ENCODE results near the gene MYO7A.
A peak's percentile ranks its signal among the peaks of the same experiment; 100 is the strongest.

Gene MYO7A

DNA sequence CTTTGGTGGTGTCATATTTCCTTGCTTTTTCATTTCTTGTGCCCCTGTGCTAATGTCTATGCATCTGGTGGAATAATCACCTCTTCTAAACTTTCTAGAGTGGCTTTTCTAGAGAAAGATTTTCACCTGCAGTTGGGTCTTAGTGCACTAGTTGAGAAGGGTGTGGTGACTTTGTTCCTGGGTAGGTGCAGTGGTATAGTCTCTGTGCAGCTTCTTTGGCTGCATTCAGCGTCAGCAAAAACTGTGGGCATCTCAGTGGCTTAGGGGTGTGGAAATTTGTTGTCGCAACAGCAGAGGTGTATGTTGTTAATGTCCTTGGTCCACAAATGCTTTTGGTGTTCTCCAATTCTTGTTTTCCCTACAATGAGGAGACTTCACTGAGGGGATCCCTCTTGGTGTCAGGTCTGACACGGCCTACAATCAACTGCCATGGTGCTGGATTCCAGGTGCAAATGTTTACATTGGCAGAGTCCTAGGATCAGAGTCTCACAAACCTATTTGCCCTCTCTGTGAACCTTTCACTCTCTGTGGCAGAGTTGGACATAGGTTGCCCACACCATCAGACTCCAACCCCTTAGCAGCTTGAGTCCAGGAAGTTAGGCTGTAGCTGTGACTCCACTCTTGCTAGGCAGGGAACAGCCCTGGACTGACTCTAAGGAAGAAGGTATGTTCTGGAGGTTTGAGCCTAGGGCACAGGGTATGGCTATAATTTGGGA lies 124.7 kb downstream of the MYO7A start:
- TF ChIP-seq, protein P1, sequence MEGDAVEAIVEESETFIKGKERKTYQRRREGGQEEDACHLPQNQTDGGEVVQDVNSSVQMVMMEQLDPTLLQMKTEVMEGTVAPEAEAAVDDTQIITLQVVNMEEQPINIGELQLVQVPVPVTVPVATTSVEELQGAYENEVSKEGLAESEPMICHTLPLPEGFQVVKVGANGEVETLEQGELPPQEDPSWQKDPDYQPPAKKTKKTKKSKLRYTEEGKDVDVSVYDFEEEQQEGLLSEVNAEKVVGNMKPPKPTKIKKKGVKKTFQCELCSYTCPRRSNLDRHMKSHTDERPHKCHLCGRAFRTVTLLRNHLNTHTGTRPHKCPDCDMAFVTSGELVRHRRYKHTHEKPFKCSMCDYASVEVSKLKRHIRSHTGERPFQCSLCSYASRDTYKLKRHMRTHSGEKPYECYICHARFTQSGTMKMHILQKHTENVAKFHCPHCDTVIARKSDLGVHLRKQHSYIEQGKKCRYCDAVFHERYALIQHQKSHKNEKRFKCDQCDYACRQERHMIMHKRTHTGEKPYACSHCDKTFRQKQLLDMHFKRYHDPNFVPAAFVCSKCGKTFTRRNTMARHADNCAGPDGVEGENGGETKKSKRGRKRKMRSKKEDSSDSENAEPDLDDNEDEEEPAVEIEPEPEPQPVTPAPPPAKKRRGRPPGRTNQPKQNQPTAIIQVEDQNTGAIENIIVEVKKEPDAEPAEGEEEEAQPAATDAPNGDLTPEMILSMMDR (conservative IDR thresholded peaks at IDR 0.05; ENCODE audit: low read length): no peak
- no peak for DNase-seq (ENCODE audit: low read depth)
- no peak overlapping the region for H3K4me3 ChIP-seq (ENCODE audit: low read length)

DNA sequence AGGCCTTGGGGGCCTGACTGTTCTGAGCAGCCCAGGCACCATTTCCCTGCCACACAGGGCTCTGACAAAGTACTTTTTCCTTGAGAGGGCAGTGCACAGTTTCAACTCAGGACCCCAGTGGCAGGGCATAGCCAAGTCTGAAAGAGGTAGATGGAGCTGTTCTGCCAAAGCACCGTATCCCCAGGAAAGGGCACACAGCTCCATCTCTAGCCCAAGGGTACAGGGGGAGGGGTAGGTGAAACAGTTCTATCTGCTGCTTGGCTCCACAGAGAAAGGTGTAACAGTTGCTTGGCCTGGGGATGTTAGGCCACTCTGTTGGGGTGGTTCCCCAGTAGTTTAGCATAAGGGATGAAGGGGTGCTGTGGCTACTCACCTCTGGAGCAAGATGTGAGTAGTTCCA lies 125.6 kb downstream of the MYO7A start:
- no peak for DNase-seq (ENCODE audit: low read depth)
- TF ChIP-seq, protein P1 (conservative IDR thresholded peaks at IDR 0.05; ENCODE audit: low read length): no peak
- H3K4me3 ChIP-seq (ENCODE audit: low read length): no peak overlapping the region

DNA sequence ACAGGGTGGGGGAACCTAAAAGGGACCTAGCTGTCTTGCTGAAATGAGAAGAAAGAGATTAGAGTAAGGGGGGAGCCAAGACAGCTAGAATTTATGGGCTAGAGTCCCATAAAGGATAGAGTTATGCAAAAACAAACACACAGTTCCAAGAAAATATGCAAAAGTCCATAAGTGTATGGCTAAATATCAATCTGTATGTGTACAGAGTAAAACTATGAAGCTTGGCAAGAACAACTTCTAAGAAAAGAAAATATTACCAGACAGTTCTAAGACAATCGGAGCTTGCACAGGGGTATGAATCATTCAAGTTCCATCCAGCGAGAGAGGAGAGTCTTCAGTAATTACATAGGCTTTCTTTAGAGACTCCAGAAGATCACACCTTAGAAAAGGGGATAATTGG lies 131.6 kb downstream of the MYO7A start:
- H3K4me3 ChIP-seq (ENCODE audit: low read length): no peak overlapping the region
- DNase-seq (ENCODE audit: low read depth): peak; percentile 27
- TF ChIP-seq, protein P1 (conservative IDR thresholded peaks at IDR 0.05; ENCODE audit: low read length): no peak

DNA sequence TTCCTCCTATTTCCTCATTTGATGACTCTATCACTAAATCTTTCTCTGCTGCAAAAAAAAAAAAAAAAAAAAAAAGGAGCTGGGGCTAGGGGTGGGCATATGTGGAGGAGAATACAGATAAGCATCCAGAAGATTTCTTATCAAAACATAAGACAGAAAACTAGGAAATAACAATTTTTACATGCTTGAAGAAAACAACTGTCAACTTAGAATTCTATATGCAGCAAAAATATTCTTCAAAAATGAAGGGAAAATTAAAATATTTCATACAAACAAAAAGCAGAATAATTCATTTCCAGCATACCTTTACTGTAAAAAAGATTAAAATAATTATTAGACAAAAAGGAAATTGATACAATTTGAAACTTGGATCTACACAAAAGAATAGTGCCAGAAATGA lies 134.8 kb downstream of the MYO7A start:
- TF ChIP-seq, protein P1 (conservative IDR thresholded peaks at IDR 0.05; ENCODE audit: low read length): no peak
- DNase-seq (ENCODE audit: low read depth): no peak
- no peak overlapping the region for H3K4me3 ChIP-seq (ENCODE audit: low read length)

Measured in AG10803 (cell line).